ENCODE data around the gene RASSF7. TPM values are rescaled to one million over a fixed set of nuclear protein-coding genes. Genes with fewer than 3 reads are reported as not detected.

RASSF7 gene
- total RNA-seq, 1 experiment from 2014 or later, result 28.2 TPM

- Histone ChIP-seq H3K4me3 (ENCODE audit: insufficient read depth, low read depth, low read length) (peak overlapping the region; percentile 70), H3K36me3 (replicated peaks; ENCODE audit: control insufficient read depth, insufficient read depth, low read length) (no peaks in the 10 kb centered on the region; the same call in 1 of the 2 replicates), H3K27me3 (ENCODE audit: control insufficient read depth, insufficient read depth, low read length) (peaks cover 18% of the 10 kb centered on the region)
- DNase-seq, result peak; percentile 83
These were observed 14.7 kb downstream of the RASSF7 start for GRCh38 chr11:575313-575995.

- peak within 1 kb of the TSS; percentile 91 for H3K4me3 ChIP-seq (ENCODE audit: insufficient read depth, low read depth, low read length)
- peaks cover under 1% of the 10 kb centered on the region; the same call in 1 of the 2 replicates for H3K36me3 ChIP-seq (replicated peaks; ENCODE audit: control insufficient read depth, insufficient read depth, low read length)
- peaks cover 18% of the 10 kb centered on the region for H3K27me3 ChIP-seq (ENCODE audit: control insufficient read depth, insufficient read depth, low read length)
- DNase-seq, result peak; percentile 100
These were observed 15.4 kb downstream of the RASSF7 start, which contains the start of gene PHRF1 for GRCh38 chr11:575996-576768. Gene PHRF1 (plus strand): TSS chr11:576470. CDS start chr11:581513, 5,043 bp downstream.

GRCh38 chr11:576811-577610 is 16.2 kb downstream of the RASSF7 start:
- DNase-seq, result no peak
- peaks cover 6% of the 10 kb centered on the region for H3K36me3 ChIP-seq (replicated peaks; ENCODE audit: control insufficient read depth, insufficient read depth, low read length)
- peaks cover 18% of the 10 kb centered on the region for H3K27me3 ChIP-seq (ENCODE audit: control insufficient read depth, insufficient read depth, low read length)
- H3K4me3 ChIP-seq (ENCODE audit: insufficient read depth, low read depth, low read length), result peak overlapping the region; percentile 91

- Histone ChIP-seq H3K27me3 (ENCODE audit: control insufficient read depth, insufficient read depth, low read length) (peaks cover 18% of the 10 kb centered on the region), H3K36me3 (replicated peaks; ENCODE audit: control insufficient read depth, insufficient read depth, low read length) (peaks cover 6% of the 10 kb centered on the region), H3K4me3 (ENCODE audit: insufficient read depth, low read depth, low read length) (peak overlapping the region; percentile 91; the same call in 1 of the 2 replicates)
- no peak for DNase-seq
These were observed 16.8 kb downstream of the RASSF7 start for GRCh38 chr11:577611-577894.

- H3K36me3 ChIP-seq (replicated peaks; ENCODE audit: control insufficient read depth, insufficient read depth, low read length), result peaks cover 8% of the 10 kb centered on the region
- H3K4me3 ChIP-seq (ENCODE audit: insufficient read depth, low read depth, low read length), result no peak overlapping the region
- no peak for DNase-seq
- H3K27me3 ChIP-seq (ENCODE audit: control insufficient read depth, insufficient read depth, low read length), result peaks cover 15% of the 10 kb centered on the region
These were observed 17.7 kb downstream of the RASSF7 start for GRCh38 chr11:578276-579035.

GRCh38 chr11:579830-580601 is 19.2 kb downstream of the RASSF7 start:
- Histone ChIP-seq H3K4me3 (ENCODE audit: insufficient read depth, low read depth, low read length) (no peak overlapping the region), H3K36me3 (replicated peaks; ENCODE audit: control insufficient read depth, insufficient read depth, low read length) (peaks cover 13% of the 10 kb centered on the region), H3K27me3 (ENCODE audit: control insufficient read depth, insufficient read depth, low read length) (peaks cover 6% of the 10 kb centered on the region)
- no peak for DNase-seq

GRCh38 chr11:581342-581741 is 20.6 kb downstream of the RASSF7 start:
- H3K27me3 ChIP-seq (ENCODE audit: control insufficient read depth, insufficient read depth, low read length), result no peaks in the 10 kb centered on the region
- H3K36me3 ChIP-seq (replicated peaks; ENCODE audit: control insufficient read depth, insufficient read depth, low read length), result peaks cover 16% of the 10 kb centered on the region
- no peak for DNase-seq
- no peak overlapping the region for H3K4me3 ChIP-seq (ENCODE audit: insufficient read depth, low read depth, low read length)

- no peak for DNase-seq
- H3K27me3 ChIP-seq (ENCODE audit: control insufficient read depth, insufficient read depth, low read length), result no peaks in the 10 kb centered on the region
- H3K4me3 ChIP-seq (ENCODE audit: insufficient read depth, low read depth, low read length), result no peak overlapping the region
- peaks cover 17% of the 10 kb centered on the region for H3K36me3 ChIP-seq (replicated peaks; ENCODE audit: control insufficient read depth, insufficient read depth, low read length)
These were observed 21.0 kb downstream of the RASSF7 start for GRCh38 chr11:581752-582151.

GRCh38 chr11:584287-584686 is 23.5 kb downstream of the RASSF7 start:
- no peak for DNase-seq
- H3K36me3 ChIP-seq (replicated peaks; ENCODE audit: control insufficient read depth, insufficient read depth, low read length), result peaks cover 29% of the 10 kb centered on the region
- no peak overlapping the region for H3K4me3 ChIP-seq (ENCODE audit: insufficient read depth, low read depth, low read length)
- H3K27me3 ChIP-seq (ENCODE audit: control insufficient read depth, insufficient read depth, low read length), result no peaks in the 10 kb centered on the region

GRCh38 chr11:586376-587316 is 25.9 kb downstream of the RASSF7 start:
- no peaks in the 10 kb centered on the region for H3K27me3 ChIP-seq (ENCODE audit: control insufficient read depth, insufficient read depth, low read length)
- H3K36me3 ChIP-seq (replicated peaks; ENCODE audit: control insufficient read depth, insufficient read depth, low read length), result peaks cover 36% of the 10 kb centered on the region
- H3K4me3 ChIP-seq (ENCODE audit: insufficient read depth, low read depth, low read length), result no peak overlapping the region
- DNase-seq, result no peak

- Histone ChIP-seq H3K36me3 (replicated peaks; ENCODE audit: control insufficient read depth, insufficient read depth, low read length) (peaks cover 36% of the 10 kb centered on the region), H3K27me3 (ENCODE audit: control insufficient read depth, insufficient read depth, low read length) (no peaks in the 10 kb centered on the region), H3K4me3 (ENCODE audit: insufficient read depth, low read depth, low read length) (no peak overlapping the region)
- DNase-seq, result no peak
These were observed 26.8 kb downstream of the RASSF7 start for GRCh38 chr11:587546-587945.

GRCh38 chr11:587978-588380 is 27.2 kb downstream of the RASSF7 start:
- no peak for DNase-seq
- no peak overlapping the region for H3K4me3 ChIP-seq (ENCODE audit: insufficient read depth, low read depth, low read length)
- no peaks in the 10 kb centered on the region for H3K27me3 ChIP-seq (ENCODE audit: control insufficient read depth, insufficient read depth, low read length)
- H3K36me3 ChIP-seq (replicated peaks; ENCODE audit: control insufficient read depth, insufficient read depth, low read length), result peaks cover 39% of the 10 kb centered on the region

- Histone ChIP-seq H3K27me3 (ENCODE audit: control insufficient read depth, insufficient read depth, low read length) (no peaks in the 10 kb centered on the region), H3K4me3 (ENCODE audit: insufficient read depth, low read depth, low read length) (no peak overlapping the region), H3K36me3 (replicated peaks; ENCODE audit: control insufficient read depth, insufficient read depth, low read length) (peaks cover 36% of the 10 kb centered on the region)
- no peak for DNase-seq
These were observed 29.0 kb downstream of the RASSF7 start for GRCh38 chr11:589798-590197.

All from H7 (cell line).